Measurements from ENCODE around the gene SPACA4.

DNA sequence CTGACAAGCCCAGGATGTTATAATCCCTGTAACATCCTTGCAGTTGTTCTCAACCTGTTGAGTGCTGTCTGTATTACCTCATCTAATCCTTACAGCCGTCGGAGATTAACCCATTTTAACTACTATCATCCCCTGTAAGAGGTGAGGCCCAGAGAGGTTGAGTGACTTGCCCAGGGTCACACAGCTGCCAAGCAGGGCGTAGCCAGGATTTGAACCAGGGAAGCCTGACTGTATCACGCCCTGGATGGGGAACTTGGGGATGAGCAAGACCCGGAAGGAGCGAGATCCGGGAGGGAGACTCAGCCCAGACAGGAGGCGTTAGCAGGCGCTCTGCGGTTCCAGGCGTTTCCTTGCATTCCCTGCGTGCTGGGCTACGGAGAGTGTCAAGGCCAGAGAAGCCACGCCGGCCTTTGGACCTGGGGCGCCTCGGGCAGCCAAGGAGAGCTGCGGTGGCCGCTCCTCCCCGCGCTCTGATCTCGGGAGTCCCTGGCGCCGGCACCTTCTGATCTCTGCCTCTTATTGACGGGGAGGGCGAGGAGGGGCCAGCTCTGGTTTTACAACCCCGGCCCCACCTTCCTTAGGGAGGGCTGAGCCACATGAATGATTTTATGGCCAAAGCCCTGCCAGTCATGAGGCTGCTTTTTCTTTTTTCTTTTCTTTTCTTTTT lies 48.4 kb upstream of the SPACA4 start:
- TF ChIP-seq, protein P1, sequence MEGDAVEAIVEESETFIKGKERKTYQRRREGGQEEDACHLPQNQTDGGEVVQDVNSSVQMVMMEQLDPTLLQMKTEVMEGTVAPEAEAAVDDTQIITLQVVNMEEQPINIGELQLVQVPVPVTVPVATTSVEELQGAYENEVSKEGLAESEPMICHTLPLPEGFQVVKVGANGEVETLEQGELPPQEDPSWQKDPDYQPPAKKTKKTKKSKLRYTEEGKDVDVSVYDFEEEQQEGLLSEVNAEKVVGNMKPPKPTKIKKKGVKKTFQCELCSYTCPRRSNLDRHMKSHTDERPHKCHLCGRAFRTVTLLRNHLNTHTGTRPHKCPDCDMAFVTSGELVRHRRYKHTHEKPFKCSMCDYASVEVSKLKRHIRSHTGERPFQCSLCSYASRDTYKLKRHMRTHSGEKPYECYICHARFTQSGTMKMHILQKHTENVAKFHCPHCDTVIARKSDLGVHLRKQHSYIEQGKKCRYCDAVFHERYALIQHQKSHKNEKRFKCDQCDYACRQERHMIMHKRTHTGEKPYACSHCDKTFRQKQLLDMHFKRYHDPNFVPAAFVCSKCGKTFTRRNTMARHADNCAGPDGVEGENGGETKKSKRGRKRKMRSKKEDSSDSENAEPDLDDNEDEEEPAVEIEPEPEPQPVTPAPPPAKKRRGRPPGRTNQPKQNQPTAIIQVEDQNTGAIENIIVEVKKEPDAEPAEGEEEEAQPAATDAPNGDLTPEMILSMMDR (IDR thresholded peaks at IDR 0.05), result no peak
- no peak for TF ChIP-seq POLR2A (IDR thresholded peaks at IDR 0.05)
- no peak for TF ChIP-seq POLR2AphosphoS5 (IDR thresholded peaks at IDR 0.05)
- no peak for TF ChIP-seq EP300 (IDR thresholded peaks at IDR 0.05)
